Peyer's patch (tissue), 4 donors: ENCODE measurements around the gene NDUFS6.

ENCODE experiments used
- CTCF ChIP-seq, 6 experiments: fragments of 450-650 bp in 4 of 6; fragments of 200-600 bp in 2 of 6; sonication (generic) in 1 of 6; IDR thresholded peaks; one replicate each; pipeline ENCODE4 v1.5.1; 2017 to 2019; ENCODE audit warnings: antibody characterized with exemption in 6 of 6, mild to moderate bottlenecking in 3 of 6, moderate library complexity in 1 of 6
- POLR2A ChIP-seq, 2 donors: fragments of 450-650 bp; IDR thresholded peaks; one replicate each; pipeline ENCODE4 v1.5.1; 2017; ENCODE audit warnings: antibody characterized with exemption in 2 of 2, mild to moderate bottlenecking in 2 of 2, moderate library complexity in 2 of 2

- TF ChIP-seq POLR2A (IDR thresholded peaks at IDR 0.05) (no peak), CTCF (IDR thresholded peaks at IDR 0.05) (no peak)
These were observed 4.0 kb upstream of the NDUFS6 start for GRCh38 chr5:1797103-1797800.
